Stimulated activated CD8-positive, alpha-beta memory T cell treated with anti-CD3 and anti-CD28 coated beads, Interleukin-12 subunit alpha, Interleukin-12 subunit beta, amount 100 ng/mL, for 4 hours (primary cell): Measurements from ENCODE around the gene YBEY.
A peak's percentile ranks its signal among the peaks of the same experiment; 100 is the strongest.

Source experiments
- DNase-seq: peaks from one replicate; pipeline ENCODE4 v3.0.0-alpha.2; 2020; ENCODE audit warnings: low read depth

Gene YBEY

DNA sequence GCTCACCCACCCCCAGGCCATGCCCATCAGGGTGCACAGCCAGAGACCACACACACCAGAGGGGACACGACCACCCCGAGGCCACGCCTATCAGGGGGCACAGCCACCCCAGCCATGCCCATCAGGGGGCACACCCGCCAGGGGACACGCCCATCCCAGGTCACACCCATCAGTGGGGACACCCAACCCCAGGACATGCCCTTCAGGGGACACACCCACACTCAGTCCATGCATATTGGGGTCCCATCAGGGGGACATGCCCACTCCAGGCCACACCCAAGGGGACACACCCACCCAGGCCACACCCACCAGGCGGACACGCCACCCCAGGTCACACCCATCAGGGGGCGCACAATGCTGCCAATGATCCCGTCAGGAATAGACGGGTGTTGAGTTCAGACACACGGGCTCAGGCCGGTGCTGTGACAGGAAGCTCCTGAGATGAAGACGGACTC is 21.4 kb upstream of the YBEY start:
- no peak for DNase-seq

DNA sequence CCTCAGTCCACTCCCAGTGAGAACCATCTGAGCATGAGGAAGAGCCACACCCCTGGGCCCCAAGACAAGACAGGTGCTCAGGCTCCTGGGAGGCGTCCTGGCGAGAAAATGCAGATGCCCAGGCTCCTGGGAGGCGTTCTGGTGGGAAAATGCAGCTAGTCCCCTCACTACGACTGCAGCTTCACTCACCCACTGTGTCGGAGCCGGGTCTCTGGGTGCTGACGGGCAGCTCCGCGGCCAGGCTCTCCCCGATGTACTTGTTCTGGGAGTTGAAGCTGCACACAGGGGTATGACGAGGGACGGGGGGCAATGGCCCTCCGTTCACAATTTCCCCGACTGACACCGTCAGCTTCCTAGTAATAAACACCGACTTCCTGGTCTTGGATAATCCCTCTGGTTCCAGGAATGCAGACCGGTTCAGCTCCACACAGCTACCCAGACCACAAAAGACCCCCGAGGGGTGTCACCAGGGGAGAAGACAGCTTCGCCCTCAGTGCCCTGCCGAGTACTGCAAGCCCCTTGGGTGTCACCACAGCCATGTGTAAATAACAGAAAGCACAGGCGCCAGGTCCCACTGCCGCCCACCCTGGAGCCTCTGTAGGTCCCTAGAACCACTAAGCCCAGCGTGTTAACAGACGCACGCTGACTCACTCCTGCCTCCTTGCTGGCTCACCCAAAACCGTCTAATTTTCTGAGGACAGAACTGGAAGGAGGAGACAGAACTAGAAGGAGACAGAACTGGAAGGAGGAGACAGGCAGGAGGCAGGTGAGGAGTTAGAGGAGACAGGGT is 20.2 kb upstream of the YBEY start:
- no peak for DNase-seq

DNA sequence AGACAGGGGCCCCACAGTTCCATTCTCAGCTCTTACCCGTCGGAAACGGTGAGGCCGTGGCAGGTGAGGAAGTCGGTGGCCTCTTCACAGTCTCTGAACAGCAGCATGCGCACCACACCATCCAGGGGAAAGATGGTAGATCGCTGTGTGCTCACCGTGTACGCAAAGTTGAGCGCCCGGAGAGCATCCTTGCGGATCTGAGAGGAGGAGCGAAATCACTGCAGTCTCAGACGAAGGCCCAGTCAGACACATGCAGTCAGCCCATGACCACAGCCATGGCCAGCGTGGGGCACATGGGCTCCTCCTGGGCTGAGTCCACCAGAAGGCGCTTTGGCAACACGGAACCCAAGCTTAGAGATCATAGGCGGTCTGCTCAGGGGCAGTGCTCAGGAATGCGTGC is 19.2 kb upstream of the YBEY start:
- DNase-seq = no peak

DNA sequence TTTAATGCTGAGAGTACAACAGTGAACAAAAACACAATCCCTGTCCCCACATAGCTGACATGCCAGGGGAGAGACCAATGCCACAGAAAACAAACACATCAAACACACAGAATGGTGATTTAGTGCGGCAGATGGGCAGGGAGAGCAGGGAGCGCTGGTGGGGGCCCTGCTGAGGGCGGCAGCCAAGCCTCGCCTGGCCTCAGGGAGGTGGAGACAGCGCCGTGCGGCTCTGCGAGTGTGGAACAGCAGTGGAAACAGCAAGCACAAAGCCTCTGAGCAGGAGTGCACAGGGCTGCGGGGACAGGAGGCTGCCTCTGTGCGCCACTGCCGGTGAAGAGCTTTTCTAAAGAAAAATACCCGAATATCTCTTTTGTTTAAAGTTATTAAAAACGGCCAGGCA is 17.8 kb upstream of the YBEY start:
- no peak for DNase-seq

DNA sequence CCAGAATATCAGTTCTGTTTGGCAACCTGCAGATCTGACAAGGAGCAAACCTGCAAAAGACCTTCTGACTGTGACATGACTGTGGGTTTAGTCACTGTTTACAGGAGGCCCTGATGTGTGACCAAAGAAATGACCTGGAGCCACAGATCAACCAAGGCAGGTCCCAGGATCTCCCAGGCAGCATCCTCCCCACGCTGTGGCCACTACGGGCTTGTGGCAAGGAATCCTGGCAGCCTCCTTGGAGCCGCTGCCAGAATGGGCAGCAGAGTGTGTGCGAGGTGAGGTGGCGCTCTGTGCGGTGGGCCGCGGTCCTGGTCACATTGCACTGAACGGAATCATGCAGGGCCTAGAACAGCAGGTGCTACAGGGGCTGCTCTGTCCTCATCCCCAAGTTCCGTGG is 16.7 kb upstream of the YBEY start:
- no peak for DNase-seq

DNA sequence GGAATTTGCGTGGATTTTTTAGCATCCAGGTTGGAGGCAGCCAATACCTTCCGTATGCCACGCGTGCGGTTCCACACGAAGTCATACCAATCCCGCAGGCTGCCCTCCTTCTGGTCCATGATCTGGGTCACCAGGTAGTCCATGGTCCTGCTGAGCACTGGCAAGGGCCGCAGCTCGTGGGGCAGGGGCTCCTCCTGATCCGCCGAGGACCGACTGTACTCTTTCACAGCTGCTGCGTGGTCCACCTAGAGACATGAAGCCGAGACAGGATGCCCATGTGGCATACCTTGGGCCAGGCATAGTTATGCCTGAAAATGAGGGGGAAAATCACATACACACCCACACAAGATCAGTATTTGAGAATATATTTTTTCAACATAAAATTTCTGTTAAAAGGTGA is 12.8 kb upstream of the YBEY start:
- DNase-seq = no peak

DNA sequence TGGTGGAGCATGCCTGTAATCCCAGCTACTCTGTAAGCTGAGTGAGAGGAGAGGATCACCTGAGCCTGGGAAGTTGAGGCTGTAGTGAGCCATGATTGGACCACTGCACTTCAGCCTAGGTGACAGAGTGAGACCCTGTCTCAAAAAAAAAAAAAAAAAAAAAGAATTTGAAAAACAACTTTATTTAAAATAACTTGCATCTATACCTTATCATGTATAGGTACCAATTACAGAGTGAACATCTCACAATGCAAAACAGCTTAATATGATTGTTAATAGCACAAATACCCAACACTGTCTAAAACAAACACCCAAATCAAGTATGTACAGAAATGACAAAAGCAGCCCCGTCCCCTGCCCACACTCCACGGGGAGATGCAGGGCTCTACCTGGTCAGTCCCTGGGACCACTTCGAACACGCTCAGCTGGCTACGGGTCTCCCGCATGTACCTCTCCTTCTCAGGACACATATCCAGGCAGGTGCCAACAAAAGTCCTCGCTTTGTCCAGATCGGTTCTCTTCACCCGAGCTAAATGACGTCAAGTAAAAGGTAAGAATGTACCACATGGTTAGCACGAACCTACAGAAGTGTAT is 11.2 kb upstream of the YBEY start:
- DNase-seq = no peak

DNA sequence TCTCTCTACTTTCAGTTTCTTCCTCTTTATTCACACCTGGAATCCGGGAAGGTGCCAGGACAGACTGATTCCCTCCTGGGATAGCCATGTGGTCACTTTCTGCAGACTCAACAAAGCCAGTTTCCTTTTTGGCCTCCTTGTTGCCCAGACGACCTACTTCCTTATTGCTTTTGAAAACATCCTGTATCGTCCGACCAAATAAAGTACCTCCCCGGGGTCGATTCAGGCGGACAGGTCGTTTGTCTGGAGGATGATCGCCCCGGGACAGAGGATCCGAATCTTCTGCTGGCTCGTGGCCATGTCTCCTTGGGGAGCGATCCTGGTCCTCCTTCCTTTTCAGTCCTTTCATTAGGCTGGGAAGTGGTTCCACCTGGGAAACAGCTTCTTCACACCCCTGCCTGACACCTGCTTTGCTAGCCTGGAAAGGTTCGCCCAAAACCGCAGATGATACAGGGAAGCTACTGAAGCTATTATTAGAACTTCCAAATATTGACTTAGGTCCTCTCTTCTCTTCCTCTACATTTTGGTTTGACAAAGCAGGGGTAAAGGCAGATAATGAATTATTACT is 2.0 kb upstream of the YBEY start:
- no peak for DNase-seq

DNA sequence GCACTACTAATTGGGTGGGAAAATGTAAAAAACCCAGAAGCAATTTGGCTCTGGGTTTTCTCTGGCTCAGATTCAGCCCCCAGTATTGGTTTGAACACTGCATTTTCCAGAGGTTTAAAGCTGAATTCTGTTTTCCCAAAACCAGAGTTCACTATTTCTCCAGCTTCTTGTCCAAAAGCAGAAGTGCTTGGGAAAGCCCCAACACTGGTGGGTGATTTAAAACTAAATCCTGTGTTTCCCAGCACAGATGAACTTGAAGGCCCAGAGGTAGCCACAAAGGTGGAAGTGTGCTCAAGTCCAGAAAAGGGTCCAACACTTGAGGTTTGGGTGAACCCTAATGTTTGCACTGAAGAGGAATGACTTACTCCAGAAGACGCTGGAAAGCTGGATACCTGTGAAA is 1.4 kb upstream of the YBEY start:
- no peak for DNase-seq

DNA sequence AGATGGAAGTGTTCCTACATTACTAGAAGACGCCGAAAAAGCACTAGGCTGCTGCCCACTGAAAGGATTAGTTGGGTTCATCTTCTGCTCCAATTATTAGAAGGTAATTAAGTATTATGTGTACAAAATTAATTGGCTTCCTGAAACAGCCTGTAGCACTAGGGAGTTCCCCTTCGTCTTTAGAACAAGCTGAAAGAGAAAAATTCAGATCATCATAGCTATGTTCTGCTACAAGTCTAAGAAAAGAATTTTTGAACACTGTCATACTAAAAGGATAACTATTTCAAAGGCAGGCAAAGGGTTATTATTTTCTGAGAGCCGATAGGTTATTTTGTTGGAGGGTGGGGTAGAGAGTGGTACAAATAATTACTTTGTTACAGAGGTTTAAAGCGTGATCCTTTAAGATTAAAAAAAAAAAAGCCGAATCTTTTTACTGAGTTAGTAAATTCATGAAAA is 908 bp upstream of the YBEY start, which contains the start of gene MCM3AP:
Gene MCM3AP, minus strand, starts transcription at position 406 of the 456 bp plus-strand sequence. Its CDS starts 325 bp downstream, at position 81.
- no peak for DNase-seq

DNA sequence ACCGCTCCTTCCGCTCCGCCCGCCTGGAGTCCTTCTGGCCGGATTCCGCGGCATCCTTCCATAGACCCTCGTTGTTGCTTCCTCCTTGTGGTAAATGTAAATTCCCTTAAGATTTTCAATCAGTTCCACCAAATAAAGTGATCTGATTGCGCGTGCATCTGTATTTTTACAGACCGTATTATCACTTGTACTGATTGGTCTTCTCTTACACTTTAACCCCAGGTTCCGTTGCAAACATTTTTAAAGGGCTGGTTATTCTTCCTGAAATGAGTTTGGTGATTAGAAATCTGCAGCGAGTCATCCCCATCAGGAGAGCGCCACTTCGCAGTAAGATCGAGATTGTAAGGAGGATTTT is 483 bp downstream of the YBEY start:
- DNase-seq = no peak

DNA sequence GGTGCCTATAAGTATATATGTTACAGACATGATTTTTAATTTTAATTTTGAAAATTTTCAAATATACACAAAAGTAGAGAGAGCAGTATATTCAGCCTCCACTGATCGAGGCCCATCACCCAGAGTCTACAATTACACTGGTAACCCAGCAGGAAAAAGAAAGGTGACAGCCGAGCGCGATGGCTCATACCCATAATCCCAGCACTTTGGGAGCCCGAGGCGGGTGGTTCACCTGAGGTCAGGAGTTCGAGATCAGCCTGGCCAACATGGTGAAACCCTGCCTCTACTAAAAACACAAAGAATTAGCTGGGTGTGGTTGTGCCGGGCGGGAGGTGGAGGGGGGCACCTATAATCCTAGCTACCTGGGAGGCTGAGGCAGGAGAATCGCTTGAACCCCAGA is 1.4 kb downstream of the YBEY start:
- DNase-seq = no peak

DNA sequence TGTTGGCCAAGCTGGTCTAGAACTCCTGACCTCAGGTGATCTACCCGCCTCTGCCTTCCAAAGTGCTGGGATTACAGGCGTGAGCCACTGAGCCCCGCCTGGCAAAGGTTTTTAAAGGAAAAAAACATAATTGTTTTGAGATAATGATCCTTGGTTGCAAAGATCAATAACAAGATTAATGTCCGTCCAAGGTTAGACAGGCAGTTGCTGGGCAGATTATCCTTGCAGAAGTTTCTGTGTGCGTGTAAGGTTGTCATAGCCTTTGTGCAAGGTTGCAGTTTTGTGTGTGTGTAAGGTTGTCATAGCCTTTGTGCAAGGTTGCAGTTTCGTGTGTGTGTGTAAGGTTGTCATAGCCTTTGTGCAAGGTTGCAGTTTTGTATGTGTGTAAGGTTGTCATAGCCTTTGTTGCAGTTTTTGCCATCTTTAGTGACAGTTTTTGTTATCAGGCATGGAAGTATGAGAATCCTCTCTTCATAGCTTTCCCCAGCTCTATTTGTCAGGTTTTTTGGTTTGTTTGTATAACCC is 3.6 kb downstream of the YBEY start:
- no peak for DNase-seq

DNA sequence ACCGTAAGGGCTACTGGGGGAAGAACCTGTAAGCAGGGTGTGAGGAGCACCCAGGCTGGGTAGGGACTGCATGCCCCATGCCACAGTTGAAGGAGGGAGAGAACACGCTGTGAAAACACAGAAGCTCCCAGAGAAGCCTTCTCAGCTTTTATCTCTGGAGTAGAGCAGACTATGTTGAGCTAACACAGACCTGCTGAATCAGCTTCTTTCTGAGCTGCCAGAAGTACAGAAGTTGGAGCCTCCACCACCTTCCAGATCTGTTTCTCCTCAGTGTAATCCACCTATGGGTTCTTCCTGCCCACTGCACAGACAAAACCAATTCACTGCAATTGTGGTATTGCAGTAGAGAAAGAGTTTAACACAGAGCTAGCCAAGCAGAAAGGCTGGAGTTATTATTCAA is 5.4 kb downstream of the YBEY start:
- DNase-seq = no peak

DNA sequence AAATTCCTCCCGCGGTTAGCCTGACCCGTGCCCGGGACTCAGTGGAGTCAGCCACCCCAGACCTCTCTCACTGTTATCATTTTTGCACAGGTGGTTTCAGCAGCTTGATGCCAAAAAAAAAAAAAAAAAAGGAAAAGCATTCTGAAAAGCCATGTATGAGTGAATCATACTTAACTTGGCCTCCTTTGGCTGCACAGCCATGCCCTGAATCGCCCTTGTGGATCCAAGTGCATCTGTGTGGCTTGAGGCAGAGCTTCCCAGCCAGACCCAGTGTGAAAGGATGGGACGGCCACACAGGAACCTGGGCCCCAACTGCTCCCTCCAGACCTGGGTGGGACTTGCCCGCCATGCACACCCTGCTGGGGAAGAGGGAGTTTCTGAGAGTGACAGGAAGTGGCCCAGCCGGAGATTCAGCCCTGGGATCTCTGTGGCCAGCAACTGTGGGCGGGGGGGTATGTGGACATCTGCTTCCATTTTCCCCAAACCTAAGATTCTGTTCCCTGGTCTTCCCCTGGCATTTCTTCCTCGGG is 8.6 kb downstream of the YBEY start:
- no peak for DNase-seq

DNA sequence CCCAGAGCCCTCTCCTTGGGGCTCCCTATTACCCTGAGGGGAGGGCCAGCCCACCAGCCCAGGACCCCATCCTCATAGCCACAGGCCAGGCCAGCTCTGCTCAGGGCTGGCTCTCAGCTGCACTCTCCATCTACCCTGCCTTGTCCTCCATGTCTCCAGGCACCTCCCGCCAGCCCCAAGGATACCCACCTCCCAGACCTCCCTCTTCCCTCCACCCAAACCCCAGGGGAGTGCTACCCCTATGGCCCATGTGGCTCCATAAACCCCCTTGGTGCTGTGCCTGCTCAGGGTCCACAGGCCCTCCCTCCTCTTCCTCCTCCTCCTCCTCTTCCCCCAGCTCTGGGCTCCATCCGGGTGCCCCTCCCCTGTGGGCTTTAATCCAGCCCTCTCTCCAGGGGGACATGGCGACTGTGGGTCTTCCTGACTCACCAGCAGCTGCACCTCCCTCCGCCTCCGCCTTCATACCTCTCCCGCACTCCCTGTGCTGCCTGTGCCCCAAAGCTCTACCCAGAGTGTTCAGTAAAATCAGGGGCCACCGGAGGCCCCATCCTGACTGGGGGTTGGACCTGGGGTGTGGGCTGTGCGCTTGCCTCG is 9.1 kb downstream of the YBEY start:
- DNase-seq = no peak

DNA sequence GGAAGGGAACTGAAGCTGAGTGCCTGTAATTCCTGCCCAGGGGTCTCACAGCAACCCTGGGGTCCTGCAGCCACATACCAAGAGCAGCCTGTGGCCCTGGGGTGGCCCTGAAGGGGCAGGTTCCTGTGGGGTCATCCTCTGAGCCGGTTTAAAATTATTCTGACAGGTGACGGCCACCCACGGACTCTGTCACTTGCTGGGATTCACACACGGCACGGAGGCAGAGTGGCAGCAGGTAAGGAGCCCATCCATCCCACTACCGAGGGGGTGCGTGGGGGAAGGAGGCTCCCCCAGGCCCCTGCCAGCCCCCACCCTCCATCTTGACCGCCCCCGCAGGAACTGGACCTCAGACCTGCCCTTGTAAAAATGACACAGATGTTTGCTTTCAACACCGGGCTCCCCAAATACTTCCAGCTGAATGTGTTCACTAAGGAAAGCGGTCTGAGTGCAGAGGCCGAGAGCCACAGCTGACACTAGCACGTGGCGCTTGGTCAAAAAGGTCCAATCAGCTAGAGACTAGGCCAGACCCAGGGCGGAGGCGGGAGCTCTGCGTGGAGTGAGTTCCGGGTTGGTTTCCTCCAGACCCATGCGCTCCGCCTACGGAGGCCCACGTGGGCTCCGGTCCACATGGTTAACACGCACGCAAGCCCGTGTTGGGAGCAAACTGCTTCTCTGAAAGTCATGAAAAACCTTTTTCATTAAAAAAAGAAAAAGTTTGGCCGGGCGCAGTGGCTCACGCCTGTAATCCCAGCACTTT is 10.0 kb downstream of the YBEY start:
- peak; percentile 37 for DNase-seq

DNA sequence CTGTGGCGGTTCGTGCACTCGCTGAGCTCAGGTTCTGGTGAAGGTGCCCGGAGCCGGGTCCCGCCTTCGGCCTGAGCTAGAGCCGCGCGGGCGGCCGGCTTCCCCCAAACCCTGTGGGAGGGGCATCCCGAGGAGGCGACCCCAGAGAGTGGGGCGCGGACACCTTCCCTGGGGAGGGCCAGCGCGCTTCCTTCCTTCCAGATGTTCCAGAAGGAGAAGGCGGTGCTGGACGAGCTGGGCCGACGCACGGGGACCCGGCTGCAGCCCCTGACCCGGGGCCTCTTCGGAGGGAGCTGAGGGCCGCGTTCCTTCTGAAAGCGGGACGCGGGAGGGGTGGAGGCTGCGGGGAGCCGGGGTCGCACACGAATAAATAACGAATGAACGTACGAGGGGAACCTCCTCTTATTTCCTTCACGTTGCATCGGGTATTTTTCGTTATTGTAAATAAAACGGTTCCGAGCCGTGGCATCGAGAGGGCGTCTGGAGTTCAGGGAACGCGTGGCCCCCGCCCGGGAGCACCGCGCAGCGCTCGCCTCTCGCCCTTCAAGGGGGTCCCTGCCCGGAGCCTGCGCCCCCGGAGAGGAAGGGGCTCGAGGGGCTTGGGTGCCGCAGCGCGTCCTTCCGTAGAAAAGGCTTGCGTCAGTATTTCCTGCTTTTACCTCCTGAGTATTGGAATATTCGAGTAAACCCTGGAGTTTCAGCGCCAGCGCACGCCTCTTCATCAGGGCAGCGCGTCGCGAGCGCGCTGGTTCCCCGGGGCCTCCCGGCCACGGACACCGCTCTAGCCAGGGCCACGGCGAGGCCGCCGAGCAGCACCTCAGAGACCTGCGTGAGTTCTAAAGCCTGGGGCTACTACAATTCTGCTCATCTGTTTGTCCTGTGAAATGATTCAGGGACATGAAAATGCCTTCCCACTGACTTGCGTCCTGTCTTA is 11.5 kb downstream of the YBEY start:
- DNase-seq = no peak

DNA sequence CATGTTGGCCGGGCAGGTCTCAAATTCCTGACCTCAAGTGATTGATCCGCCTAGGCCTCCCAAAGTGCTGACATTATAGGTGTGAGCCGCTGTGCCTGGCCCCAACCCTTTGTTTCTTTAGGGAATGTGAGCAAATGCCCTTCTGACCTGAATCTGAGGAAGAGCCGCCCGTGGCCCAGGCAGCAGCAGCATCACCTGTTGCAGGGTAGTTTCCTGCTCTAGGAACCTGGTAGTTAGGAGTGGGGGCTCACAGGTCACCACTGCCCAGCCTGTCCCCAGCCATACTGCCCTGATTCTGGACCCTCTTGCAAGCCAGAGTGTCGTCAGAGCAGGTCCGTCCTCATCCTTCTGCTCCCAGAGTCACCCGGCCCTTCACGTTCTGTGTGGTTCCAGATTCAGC is 13.0 kb downstream of the YBEY start:
- DNase-seq = no peak

DNA sequence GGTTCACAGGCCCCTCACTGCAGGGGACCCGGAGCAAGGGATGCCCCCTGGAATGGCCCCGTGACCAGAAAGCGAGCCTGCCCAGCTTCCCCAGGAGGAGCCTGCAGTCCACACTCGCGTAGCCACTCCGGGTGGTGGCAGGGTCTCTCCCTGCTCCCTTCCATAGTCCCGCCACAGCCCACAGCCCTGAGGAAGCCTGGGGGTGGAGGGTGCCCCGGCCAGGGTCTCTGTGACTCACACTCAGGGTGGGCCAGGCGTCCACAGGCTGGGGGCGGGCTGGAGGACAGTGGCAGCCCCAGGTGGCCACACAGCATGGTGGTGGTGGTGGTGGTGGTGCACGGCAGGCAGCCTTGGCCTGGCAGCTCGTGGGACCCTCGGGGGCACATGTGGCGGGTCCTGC is 15.6 kb downstream of the YBEY start:
- DNase-seq = no peak

DNA sequence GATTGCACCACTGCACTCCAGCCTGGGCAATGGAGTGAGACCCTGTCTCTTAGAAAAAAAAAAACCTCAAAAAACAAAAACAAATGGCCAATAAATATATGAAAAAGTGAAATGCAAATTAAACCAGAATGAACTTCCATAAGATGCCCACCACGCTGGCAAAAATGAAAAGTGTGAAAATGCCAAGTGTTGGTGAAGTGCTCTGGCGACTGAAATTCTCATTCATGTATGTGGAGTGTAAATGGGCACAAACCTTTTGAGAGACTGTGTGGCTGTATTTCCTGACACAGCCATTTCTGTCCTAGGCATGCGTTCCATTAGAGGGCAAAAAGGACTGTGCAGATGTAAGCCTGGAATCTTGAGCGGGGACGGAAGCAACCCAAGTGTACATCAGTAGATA is 18.3 kb downstream of the YBEY start:
- DNase-seq = no peak
